Kidney (tissue), 14 donors: Measurements from ENCODE around the gene ZCWPW1. TPM values are rescaled to one million over a fixed set of nuclear protein-coding genes. Genes with fewer than 3 reads are reported as not detected.

Source experiments
- DNase-seq, 5 donors: peaks; one replicate each; pipeline ENCODE4 v3.0.0-alpha.2; 2013 to 2020
- FAIRE-seq: peaks from 2 replicates; lab custom pipeline; 2012; peaks lifted over from hg19 to GRCh38; lab: Jason Lieb, UNC
- H3K27ac ChIP-seq, 2 donors: one replicate each; pipeline ENCODE4 v1.7.0; 2013; ENCODE audit warnings: low read depth in 2 of 2, low read length in 2 of 2, inconsistent platforms in 1 of 2
- H3K27me3 ChIP-seq: one replicate; pipeline ENCODE4 v1.7.1; 2013; ENCODE audit warnings: low read length, inconsistent platforms; ENCODE audit not compliant: control insufficient read depth, insufficient read depth
- H3K36me3 ChIP-seq, 3 donors: one replicate each; pipeline versions ENCODE4 v1.7.0 to v1.7.1; 2013; ENCODE audit warnings: low read length in 3 of 3, control low read depth in 1 of 3, inconsistent platforms in 1 of 3; ENCODE audit not compliant: insufficient read depth in 3 of 3, control insufficient read depth in 2 of 3
- H3K4me1 ChIP-seq, 3 donors: one replicate each; pipeline versions ENCODE4 v1.7.0 to v1.7.1; 2013; ENCODE audit warnings: low read length in 3 of 3, inconsistent platforms in 1 of 3, low read depth in 1 of 3; ENCODE audit not compliant: control insufficient read depth in 2 of 3, insufficient read depth in 2 of 3
- H3K4me3 ChIP-seq, 3 donors: one replicate each; pipeline versions ENCODE4 v1.7.0 to v1.8.1; 2013; ENCODE audit warnings: low read length in 3 of 3, control low read depth in 1 of 3, inconsistent platforms in 1 of 3
- H3K9ac ChIP-seq, 3 donors: one replicate each; pipeline versions ENCODE4 v1.7.0 to v1.7.1; 2013; ENCODE audit warnings: low read length in 3 of 3, control low read depth in 1 of 3, inconsistent platforms in 1 of 3
- H3K9me3 ChIP-seq, 3 donors: one replicate each; pipeline versions ENCODE4 v1.7.0 to v1.7.1; 2013; ENCODE audit warnings: low read length in 3 of 3, control low read depth in 1 of 3, inconsistent platforms in 1 of 3; ENCODE audit not compliant: control insufficient read depth in 2 of 3, insufficient read depth in 1 of 3
- CTCF ChIP-seq: IDR thresholded peaks from 3 replicates; pipeline ENCODE4 v1.5.1; 2012; ENCODE audit warnings: mild to moderate bottlenecking, moderate library complexity, borderline replicate concordance; ENCODE audit not compliant: insufficient read depth; ENCODE audit errors: extremely low read depth
- intact Hi-C: fragments of 100-400 bp; cut with DNase I; formaldehyde crosslinking; loops from one replicate; pipeline ENCODE4 v1.11.1; 2022
- polyA plus RNA-seq: library from polyadenylated mRNA; stranded (reverse); fragments of 350-450 nt; fragmentation: Illumina TruSeq; extraction: RNeasy Lipid Tissue Mini Kit (QIAGEN cat#74804); gene quantifications from one replicate; pipeline ENCODE4 v1.2.3, GENCODE V29; 2014; ENCODE audit warnings: low read depth, low replicate concordance; ENCODE audit not compliant: insufficient read depth
- total RNA-seq: library from RNA; stranded (reverse); fragmentation: NEBNext Ultra II Directional; extraction: Animal tissue kit (Norgen Biotek cat#: 25700); gene quantifications from one replicate; pipeline ENCODE4 v1.2.1, GENCODE V29; 2021
- donor health status: control.
- donor health status: control.
- donor health status: control.
- donor health status: control.
- donor health status: control.
- donor health status: DM: yes; HTN: yes; CAD: no.
- donor health status: Normal renal cell carcinoma (clear cell type).

ZCWPW1 gene
- total and polyA plus RNA-seq, 2 donors from 2014 or later, result 3.0 to 7.9 TPM

GRCh38 chr7:100419660-100420226 lies 8.8 kb downstream of the ZCWPW1 start:
- Histone ChIP-seq H3K4me3 (no peak overlapping the region), H3K4me1 (no peaks in the 10 kb centered on the region), H3K9ac (no peak overlapping the region), H3K9me3 (no peaks in the 10 kb centered on the region), H3K27me3 (no peaks in the 10 kb centered on the region), H3K27ac (no peak overlapping the region), H3K36me3 (peaks cover 0 to 4% (median 0%) of the 10 kb centered on the region in 3 donors)
- DNase-seq (no peak), FAIRE-seq (no peak)
- intact Hi-C loops, result no loop called here
- TF ChIP-seq CTCF, result no peak

GRCh38 chr7:100418930-100419659 lies 9.4 kb downstream of the ZCWPW1 start:
- intact Hi-C loops, result no loop called here
- Histone ChIP-seq H3K9me3 (no peaks in the 10 kb centered on the region), H3K4me1 (no peaks in the 10 kb centered on the region), H3K4me3 (no peak overlapping the region), H3K27ac (no peak overlapping the region), H3K36me3 (peaks cover 0 to 4% (median 0%) of the 10 kb centered on the region in 3 donors), H3K9ac (no peak overlapping the region), H3K27me3 (no peaks in the 10 kb centered on the region)
- DNase-seq (no peak), FAIRE-seq (no peak)
- TF ChIP-seq CTCF, result no peak

DNA sequence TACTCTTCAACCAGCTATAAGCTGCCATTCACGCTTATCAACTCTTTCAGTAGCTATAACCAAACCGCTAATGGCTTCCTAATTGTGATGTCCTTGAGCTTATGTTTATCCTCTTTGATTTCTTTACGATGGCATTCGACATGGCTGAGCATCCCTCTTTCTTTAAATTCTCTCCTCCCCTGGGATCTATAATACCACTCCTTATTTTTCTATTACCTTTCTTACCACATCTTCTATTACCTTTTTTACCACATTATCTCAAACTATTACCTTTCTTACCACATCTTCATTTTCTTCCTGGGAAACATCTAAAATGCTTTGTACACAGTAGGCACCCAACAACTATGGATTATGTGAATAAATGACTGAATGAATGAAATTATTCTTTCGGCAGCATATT lies 13.1 kb downstream of the ZCWPW1 start:
- TF ChIP-seq CTCF, result no peak
- peaks cover 0 to 2% (median 0%) of the 10 kb centered on the region in 3 donors for H3K4me1 ChIP-seq
- intact Hi-C loops, result no loop called here
- no peaks in the 10 kb centered on the region for H3K27me3 ChIP-seq
- peaks cover 0 to 4% (median 0%) of the 10 kb centered on the region in 3 donors for H3K36me3 ChIP-seq
- no peak overlapping the region for H3K27ac ChIP-seq
- FAIRE-seq (no peak), DNase-seq (no peak)
- H3K9ac ChIP-seq, result no peak overlapping the region
- H3K9me3 ChIP-seq, result no peaks in the 10 kb centered on the region
- H3K4me3 ChIP-seq, result no peak overlapping the region
